ENCODE data around the gene FRMD4A. TPM values are rescaled to one million over a fixed set of nuclear protein-coding genes. Genes with fewer than 3 reads are reported as not detected.
"Not testable (repeated sequence)": the region's sequence is repeated elsewhere in the genome, so short reads cannot be mapped to it uniquely, and the experiment has no call there.

The FRMD4A gene
- total RNA-seq, 2 experiments from 2014 or later, result 7.1 to 7.2 TPM

DNA sequence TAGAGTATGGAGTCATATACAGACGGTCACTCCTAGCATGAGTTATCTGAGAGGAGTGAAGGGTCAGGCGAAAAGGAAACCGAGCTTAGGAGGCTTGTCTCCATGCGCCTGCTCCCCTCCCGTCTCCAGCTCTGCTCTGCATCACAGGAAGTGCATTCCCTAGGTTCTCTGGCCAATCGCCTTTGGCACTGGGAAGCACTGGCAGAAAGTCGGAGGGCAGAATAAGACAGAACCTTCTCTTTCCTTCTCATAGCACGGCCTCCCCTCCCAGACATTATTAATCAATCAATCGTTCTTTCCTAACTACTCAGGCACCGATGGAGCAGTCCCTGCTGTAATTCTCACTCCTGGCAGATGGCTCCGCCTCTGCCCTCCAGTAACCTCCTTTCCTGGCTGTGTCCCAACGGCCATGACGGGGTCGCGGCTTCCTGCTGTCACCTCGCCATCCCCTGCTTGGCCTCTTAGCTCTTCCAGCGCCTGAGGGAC lies 177.1 kb downstream of the FRMD4A start:
- H3K9me3 Mint-ChIP-seq, result no peaks in the 10 kb centered on the region

DNA sequence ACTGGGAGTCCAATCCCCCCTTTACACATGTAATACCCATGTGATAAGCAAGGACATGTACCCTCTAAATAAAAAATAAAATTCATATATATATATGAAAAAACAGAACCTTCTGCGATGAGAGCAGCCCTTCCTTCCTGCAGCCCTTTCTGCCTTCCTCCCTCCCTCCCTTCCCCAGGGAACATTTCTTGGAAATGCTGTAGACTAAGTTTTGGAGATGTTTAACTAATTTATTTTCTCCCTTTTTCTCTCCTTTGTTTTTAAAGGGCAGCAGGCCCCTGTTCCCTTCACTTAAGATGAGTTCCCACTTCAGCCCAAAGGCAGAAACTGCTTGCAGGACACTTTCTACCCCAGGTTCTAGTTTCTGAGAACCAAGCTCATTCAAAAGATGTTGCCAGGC lies 179.2 kb downstream of the FRMD4A start:
- Mint-ChIP-seq H3K27ac (no peak overlapping the region), H3K4me3 (no peak overlapping the region), H3K4me1 (no peaks in the 10 kb centered on the region), H3K9me3 (no peaks in the 10 kb centered on the region), H3K36me3 (no peaks in the 10 kb centered on the region), H3K27me3 (peaks cover 40% of the 10 kb centered on the region)
- DNase-seq, result no peak

More for the DNA sequence above, 177.1 kb downstream of the FRMD4A start:
- Mint-ChIP-seq H3K27ac (no peak overlapping the region), H3K27me3 (peaks cover 44% of the 10 kb centered on the region), H3K4me1 (no peaks in the 10 kb centered on the region), H3K4me3 (no peak overlapping the region), H3K36me3 (no peaks in the 10 kb centered on the region)
- DNase-seq, result no peak

DNA sequence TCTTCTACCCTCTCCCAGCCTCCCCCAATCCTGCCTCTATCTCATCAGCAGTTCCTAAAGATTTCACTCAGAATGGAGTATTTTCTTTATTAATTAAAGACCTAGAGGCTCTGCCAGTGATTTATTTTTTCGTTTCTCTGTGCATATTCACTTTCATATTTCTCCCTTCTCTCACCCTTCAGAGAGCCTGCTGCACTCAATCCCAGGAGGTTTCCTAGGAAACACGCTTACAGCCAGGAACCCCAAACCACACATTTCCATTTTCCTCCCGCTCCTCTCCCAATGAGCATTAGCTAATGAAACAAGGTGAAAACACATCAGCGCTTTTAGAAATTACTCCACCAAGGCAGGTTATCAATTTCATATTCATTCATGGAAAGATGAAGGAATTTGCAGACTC lies 180.2 kb downstream of the FRMD4A start:
- Mint-ChIP-seq H3K4me1 (no peaks in the 10 kb centered on the region), H3K27ac (no peak overlapping the region), H3K9me3 (no peaks in the 10 kb centered on the region)

DNA sequence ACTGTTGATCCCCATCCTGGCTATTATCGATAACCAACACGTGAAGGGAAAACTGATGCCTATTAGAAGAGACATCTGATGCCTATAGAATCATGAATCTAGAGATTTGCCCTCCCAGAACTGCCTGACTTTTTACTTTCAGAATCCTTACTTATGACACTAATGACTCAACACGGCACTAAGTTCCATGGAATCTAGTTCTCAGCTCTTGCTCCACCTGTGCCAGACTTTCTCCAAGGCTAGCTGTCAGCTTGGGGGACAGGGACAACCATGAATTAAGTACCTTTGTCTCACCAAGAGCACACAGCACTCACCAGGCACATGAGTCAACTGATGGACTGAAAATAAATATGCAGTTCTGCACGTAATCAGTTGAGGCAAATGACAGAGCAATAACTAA lies 184.2 kb downstream of the FRMD4A start:
- H3K4me3 Mint-ChIP-seq, result no peak overlapping the region
- H3K4me1 Mint-ChIP-seq, result no peaks in the 10 kb centered on the region
- no peaks in the 10 kb centered on the region for H3K9me3 Mint-ChIP-seq
- no peak for DNase-seq
- H3K27ac Mint-ChIP-seq, result no peak overlapping the region
- no peaks in the 10 kb centered on the region for H3K36me3 Mint-ChIP-seq
- peaks cover 42% of the 10 kb centered on the region for H3K27me3 Mint-ChIP-seq

More for the DNA sequence above, 180.2 kb downstream of the FRMD4A start:
- DNase-seq, result no peak
- Mint-ChIP-seq H3K36me3 (no peaks in the 10 kb centered on the region), H3K27me3 (peaks cover 38% of the 10 kb centered on the region), H3K4me3 (no peak overlapping the region)

- Mint-ChIP-seq H3K27me3 (peaks cover 44% of the 10 kb centered on the region), H3K4me3 (no peak overlapping the region), H3K36me3 (no peaks in the 10 kb centered on the region), H3K27ac (no peak overlapping the region), H3K4me1 (no peaks in the 10 kb centered on the region), H3K9me3 (no peaks in the 10 kb centered on the region)
- DNase-seq, result no peak
Observed at GRCh38 chr10:14146025-14146424, 184.7 kb downstream of the FRMD4A start.

DNA sequence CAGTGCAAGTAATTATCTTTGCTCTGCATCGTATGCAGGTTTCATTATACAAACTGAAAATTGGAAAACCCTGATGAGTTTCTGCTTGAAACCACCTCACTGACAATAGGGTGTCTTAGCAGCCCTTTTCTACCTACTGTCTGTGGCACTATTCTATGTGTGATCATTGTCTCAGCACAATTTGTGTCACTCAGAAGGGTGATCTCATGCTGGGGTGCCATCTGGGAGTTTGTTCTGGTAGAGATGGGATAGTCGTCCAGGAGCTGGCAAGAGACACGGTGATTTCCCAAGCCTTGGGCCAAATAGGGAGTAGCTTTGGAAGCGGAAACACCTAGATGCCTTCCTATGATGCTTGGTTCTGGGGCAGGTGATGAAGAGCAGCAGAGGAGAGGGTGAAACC lies 186.3 kb downstream of the FRMD4A start:
- Mint-ChIP-seq H3K4me1 (no peaks in the 10 kb centered on the region), H3K4me3 (no peak overlapping the region), H3K36me3 (no peaks in the 10 kb centered on the region), H3K27ac (no peak overlapping the region), H3K27me3 (peaks cover 51% of the 10 kb centered on the region), H3K9me3 (no peaks in the 10 kb centered on the region)
- DNase-seq, result no peak

DNA sequence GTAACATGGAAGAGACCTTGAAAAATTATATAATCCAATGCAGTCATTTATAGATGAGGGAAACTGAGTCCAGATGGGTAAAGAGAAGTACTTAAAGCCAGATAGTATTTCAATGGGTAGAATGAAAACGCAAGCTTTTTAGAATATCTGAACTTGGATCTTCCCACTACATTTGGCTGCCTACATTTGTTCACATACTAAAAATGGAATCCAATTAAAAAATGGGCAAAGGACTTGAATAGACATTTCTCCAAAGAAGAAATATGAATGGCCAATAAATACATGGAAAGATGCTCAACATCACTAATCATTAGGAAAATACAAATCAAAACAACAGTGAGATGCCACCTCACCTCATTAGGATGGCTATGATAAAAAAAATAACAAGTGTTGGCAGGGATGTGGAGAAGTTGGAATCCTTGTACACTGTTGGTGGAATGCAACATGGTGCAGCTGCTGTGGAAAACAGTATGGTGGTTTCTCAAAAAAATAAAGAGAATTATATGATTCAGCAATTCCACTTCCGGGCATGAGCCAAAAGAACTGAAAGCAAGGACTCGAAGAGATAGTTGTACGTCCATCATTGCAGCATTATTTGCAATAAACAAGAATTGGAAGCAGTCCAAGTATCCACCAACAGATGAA lies 188.0 kb downstream of the FRMD4A start:
- Mint-ChIP-seq H3K4me1 (no peaks in the 10 kb centered on the region), H3K27me3 (peaks cover 44% of the 10 kb centered on the region), H3K9me3 (no peaks in the 10 kb centered on the region), H3K36me3 (no peaks in the 10 kb centered on the region), H3K4me3 (no peak overlapping the region), H3K27ac (no peak overlapping the region)
- no peak for DNase-seq

- no peaks in the 10 kb centered on the region for H3K4me1 Mint-ChIP-seq
- no peaks in the 10 kb centered on the region for H3K36me3 Mint-ChIP-seq
- DNase-seq, result no peak
- H3K4me3 Mint-ChIP-seq, result no peak overlapping the region
- H3K9me3 Mint-ChIP-seq, result no peaks in the 10 kb centered on the region
- peaks cover 37% of the 10 kb centered on the region for H3K27me3 Mint-ChIP-seq
- no peak overlapping the region for H3K27ac Mint-ChIP-seq
Observed at GRCh38 chr10:14141283-14141682, 189.4 kb downstream of the FRMD4A start.

DNA sequence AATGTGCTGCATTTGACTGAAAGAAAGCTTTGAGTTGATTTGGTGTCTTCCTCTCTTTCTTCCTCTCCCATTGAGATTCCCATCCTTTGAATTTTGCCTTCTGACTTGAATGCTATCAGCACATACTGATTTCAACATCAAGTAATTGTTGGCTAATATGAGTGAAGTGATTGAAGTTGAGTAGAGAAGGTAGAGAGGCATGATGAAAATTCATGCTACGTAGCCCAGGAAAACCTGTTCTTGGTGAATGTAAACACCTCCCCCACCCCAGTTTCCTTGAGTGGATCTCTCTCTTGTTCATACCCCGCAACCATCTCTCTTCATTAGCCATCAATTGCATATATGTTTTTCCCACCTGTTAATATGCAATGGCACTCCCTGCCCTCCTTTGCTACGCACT lies 193.3 kb downstream of the FRMD4A start:
- peaks cover 27% of the 10 kb centered on the region for H3K27me3 Mint-ChIP-seq
- no peak for DNase-seq
- no peaks in the 10 kb centered on the region for H3K4me1 Mint-ChIP-seq
- H3K4me3 Mint-ChIP-seq, result no peak overlapping the region
- no peaks in the 10 kb centered on the region for H3K9me3 Mint-ChIP-seq
- no peaks in the 10 kb centered on the region for H3K36me3 Mint-ChIP-seq
- no peak overlapping the region for H3K27ac Mint-ChIP-seq

DNA sequence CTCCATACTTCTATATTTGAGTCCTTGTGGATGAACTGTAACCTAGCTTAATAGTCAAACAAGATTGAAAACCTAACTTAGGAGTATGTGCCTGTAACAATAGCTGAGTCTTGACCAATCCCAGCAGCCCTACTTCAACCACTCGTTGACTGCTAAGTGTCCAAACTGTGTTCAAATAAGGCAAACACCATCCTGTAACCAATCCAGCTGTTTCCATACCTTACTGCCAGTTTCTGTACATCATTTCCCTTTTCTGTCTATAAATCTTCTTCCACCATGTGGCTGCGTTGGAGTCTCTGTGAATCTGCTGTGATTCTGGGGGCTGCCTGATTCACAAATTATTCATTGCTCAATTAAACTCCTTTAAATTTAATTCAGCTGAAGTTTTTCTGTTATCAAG lies 195.5 kb downstream of the FRMD4A start:
- H3K27ac Mint-ChIP-seq, H3K9me3 Mint-ChIP-seq, H3K4me1 Mint-ChIP-seq, DNase-seq, H3K36me3 Mint-ChIP-seq, H3K4me3 Mint-ChIP-seq: not testable (repeated sequence)
- H3K27me3 Mint-ChIP-seq, result peaks cover 14% of the 10 kb centered on the region

DNA sequence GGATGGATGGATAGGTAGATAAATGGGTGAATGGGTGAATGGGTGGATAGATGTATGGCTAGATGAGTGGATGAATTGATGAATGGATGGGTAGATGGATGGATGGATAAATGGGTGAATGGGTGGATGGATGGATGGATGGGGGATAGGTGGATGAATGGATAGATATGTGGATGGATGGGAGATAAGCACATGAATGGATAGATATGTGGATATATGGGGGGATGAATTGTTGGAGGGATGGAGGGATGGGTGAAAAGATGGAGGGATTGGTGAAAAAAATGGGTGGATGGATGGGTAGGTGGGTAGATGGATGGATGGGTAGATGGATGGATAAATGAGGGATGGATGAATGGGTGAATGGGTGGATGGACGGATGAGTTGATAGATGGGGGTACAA lies 196.4 kb downstream of the FRMD4A start:
- Mint-ChIP-seq H3K4me1 (no peaks in the 10 kb centered on the region), H3K27me3 (peaks cover 14% of the 10 kb centered on the region), H3K4me3 (no peak overlapping the region), H3K9me3 (no peaks in the 10 kb centered on the region), H3K27ac (no peak overlapping the region), H3K36me3 (no peaks in the 10 kb centered on the region)
- DNase-seq, result no peak

DNA sequence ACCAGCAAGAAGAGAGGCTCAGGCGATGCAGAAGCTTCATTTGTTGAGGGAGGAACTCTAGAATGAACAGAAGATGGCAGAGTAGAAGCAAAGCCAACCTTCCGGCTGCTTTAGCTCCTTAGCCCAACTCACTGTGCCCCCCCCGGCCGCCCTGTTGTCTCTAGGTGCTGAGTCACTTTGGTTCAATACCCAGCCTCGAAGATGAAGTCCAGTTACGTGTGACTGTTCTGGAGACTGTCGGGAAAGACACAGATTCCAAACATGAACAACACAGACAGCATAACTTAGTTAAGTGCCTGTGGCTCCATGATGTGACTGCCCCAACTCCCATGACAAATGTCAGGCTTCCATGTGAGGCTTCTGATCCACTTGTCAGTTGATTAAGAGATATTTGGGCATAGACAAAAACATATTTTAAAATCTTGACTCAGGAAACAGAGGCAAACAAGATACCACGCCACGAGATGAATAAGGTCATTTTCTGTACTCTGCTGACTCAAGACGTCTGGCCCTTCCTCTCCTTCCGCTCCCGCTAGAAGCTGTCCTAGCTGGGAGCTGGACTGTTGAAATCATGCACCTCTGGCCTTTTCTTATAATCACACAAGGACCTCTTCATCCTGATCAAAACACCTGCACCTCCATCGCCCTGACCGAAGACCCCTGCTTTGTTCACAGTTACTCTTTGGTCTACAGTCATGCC lies 199.3 kb downstream of the FRMD4A start:
- H3K27me3 Mint-ChIP-seq, result peaks cover 10% of the 10 kb centered on the region

GRCh38 chr10:14129770-14130169 lies 201.0 kb downstream of the FRMD4A start:
- H3K27ac Mint-ChIP-seq, result no peak overlapping the region
- DNase-seq, result no peak
- no peak overlapping the region for H3K4me3 Mint-ChIP-seq
- H3K27me3 Mint-ChIP-seq, result peaks cover 10% of the 10 kb centered on the region
- no peaks in the 10 kb centered on the region for H3K4me1 Mint-ChIP-seq
- no peaks in the 10 kb centered on the region for H3K9me3 Mint-ChIP-seq
- no peaks in the 10 kb centered on the region for H3K36me3 Mint-ChIP-seq

More for the DNA sequence above, 199.3 kb downstream of the FRMD4A start:
- Mint-ChIP-seq H3K9me3 (no peaks in the 10 kb centered on the region), H3K36me3 (no peaks in the 10 kb centered on the region), H3K27ac (no peak overlapping the region), H3K4me3 (no peak overlapping the region), H3K4me1 (no peaks in the 10 kb centered on the region)
- DNase-seq, result no peak

DNA sequence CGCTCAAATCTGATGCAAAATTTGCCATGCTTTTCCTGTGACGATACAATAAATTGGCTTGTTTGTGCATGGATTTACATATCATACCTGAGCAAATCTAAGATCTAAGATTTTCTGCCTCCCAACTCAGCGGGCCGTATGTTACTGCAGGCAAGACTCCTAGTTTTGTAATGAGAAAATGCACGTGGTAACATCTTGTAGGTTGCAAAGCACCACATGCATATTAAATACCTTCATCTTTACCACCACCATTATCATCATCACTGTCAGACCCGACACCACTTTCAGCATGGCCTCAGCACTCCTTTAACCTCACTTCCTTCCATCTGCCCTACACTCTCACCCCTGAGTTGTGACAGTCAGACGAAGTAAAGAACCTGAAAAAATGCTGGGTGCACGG lies 202.2 kb downstream of the FRMD4A start:
- H3K4me1 Mint-ChIP-seq, result no peaks in the 10 kb centered on the region
- no peaks in the 10 kb centered on the region for H3K9me3 Mint-ChIP-seq
- H3K36me3 Mint-ChIP-seq, result no peaks in the 10 kb centered on the region
- peaks cover under 1% of the 10 kb centered on the region for H3K27me3 Mint-ChIP-seq
- H3K27ac Mint-ChIP-seq, result no peak overlapping the region
- DNase-seq, result no peak
- no peak overlapping the region for H3K4me3 Mint-ChIP-seq

GRCh38 chr10:14126697-14127440 lies 203.9 kb downstream of the FRMD4A start:
- H3K27ac Mint-ChIP-seq, result no peak overlapping the region
- H3K36me3 Mint-ChIP-seq, result no peaks in the 10 kb centered on the region
- DNase-seq, result no peak
- no peaks in the 10 kb centered on the region for H3K4me1 Mint-ChIP-seq
- H3K4me3 Mint-ChIP-seq, result no peak overlapping the region
- no peaks in the 10 kb centered on the region for H3K27me3 Mint-ChIP-seq
- peaks cover 1% of the 10 kb centered on the region for H3K9me3 Mint-ChIP-seq
